CD4-positive, alpha-beta T cell treated with Interleukin-15 for 4 hours (primary cell): ENCODE results near the gene NOX3.
"Not testable (repeated sequence)": the region's sequence is repeated elsewhere in the genome, so short reads cannot be mapped to it uniquely, and the experiment has no call there.

Source experiments
- DNase-seq: peaks from one replicate; pipeline ENCODE4 v3.0.0-alpha.2; 2020; ENCODE audit warnings: low spot score

The NOX3 gene

GRCh38 chr6:155364844-155365437 lies 90.7 kb downstream of the NOX3 start:
- no peak for DNase-seq

DNA sequence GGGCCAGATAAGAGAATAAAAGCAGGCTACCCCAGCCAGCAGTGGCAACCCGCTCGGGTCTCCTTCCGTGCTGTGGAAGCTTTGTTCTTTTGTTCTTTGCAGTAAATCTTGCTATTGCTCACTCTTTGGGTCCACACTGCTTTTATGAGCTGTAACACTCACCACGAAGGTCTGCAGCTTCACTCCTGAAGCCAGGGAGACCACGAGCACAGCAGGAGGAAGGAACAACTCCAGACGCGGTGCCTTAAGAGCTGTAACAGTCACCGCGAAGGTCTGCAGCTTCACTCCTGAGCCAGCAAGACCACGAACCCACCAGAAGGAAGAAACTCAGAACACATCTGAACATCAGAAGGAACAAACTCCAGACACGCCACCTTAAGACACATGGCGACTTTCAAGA lies 91.6 kb downstream of the NOX3 start:
- DNase-seq, result not testable (repeated sequence)

- not testable (repeated sequence) for DNase-seq
Measured at GRCh38 chr6:155362968-155363632, 92.5 kb downstream of the NOX3 start.

GRCh38 chr6:155354167-155354566 lies 101.5 kb downstream of the NOX3 start:
- no peak for DNase-seq

- no peak for DNase-seq
Measured at GRCh38 chr6:155352811-155353210, 102.8 kb downstream of the NOX3 start.

DNA sequence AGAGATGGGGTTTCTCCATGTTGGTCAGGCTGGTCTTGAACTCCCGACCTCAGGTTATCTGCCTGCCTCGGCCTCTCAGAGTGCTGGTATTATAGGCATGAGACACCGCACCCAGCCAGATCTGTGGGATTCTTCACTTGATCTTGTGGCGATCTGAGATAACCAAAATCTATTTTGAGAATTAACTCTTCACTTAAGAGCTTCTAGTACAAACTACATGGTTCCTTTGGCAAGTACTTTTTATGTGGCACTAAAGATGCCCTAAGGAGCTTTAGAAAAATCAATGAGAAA lies 103.6 kb downstream of the NOX3 start:
- no peak for DNase-seq

GRCh38 chr6:155351273-155352129 lies 104.1 kb downstream of the NOX3 start:
- DNase-seq, result no peak

DNA sequence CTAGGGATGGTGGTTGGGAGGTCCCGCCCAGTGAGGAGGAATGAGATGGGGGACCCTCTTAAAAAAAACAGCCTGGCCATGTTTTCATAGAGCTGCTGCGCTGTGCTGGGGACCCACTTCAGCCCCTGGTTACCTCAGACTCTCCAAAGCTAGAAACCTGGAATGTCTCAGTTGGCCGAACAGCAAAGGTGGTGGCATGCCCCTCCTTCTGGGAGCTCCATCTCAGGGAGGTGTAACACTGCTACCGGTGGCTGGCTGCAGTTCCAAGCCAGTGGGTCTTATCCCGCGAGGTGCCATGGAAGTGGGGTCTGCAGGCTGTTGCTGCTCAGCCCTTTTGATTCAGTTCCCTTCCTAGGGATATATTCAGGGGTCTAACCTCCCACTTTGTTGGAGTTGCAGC lies 105.7 kb downstream of the NOX3 start:
- DNase-seq, result no peak

GRCh38 chr6:155349129-155349528 lies 106.5 kb downstream of the NOX3 start:
- no peak for DNase-seq

DNA sequence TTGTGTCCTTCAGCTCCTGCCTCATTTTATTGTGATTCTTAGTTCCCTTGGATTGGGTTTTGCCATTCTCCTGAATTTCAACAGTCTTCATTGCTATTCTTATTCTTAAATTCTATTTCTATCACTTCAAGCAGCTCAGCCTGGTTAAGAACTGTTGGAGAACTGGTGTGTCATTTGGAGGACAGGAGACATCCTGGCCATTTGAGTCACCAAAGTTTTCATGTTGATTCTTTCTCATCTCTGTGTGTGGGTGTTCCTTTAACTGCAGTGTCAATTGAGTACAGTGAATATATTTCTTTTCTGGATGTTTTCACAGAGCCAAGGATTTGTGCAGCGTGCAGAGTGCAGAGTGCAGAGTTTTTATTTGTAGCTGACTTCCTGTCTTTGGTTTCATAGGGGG lies 107.8 kb downstream of the NOX3 start:
- DNase-seq, result no peak

GRCh38 chr6:155346957-155347356 lies 108.7 kb downstream of the NOX3 start:
- no peak for DNase-seq
